ENCODE measurements around the gene KDM3A. TPM values are rescaled to one million over a fixed set of nuclear protein-coding genes. Genes with fewer than 3 reads are reported as not detected.

The KDM3A gene
- total RNA-seq, 8 experiments from 2014 or later = 25.0 to 132 (median 57.8) TPM

GRCh38 chr2:86470890-86471289 is 29.7 kb downstream of the KDM3A start:
- no peak overlapping the region for H3K4me3 ChIP-seq
- WGBS, 10 experiments = 83 to 100% (median 100%) methylated on average over 1 of the region's 1 CpG; no CpG with 5 or more reads in 6 of the 10 experiments
- in situ Hi-C loops (cut with MboI; ENCODE audit: low pct_unique_long_range_greater_than_20kb in 2 of 9, low sequenced_read_pairs in 9 of 9, unreplicated experiment in 9 of 9) = no loop called here
- ATAC-seq (replicated peaks in 6 of 8) = no peak
- H3K27ac ChIP-seq = no peak overlapping the region
- no peaks in the 10 kb centered on the region for H3K4me1 ChIP-seq (replicated peaks in 1 of 2)

- Histone ChIP-seq H3K4me1 (replicated peaks in 1 of 2) (no peaks in the 10 kb centered on the region), H3K4me3 (no peak overlapping the region), H3K27ac (no peak overlapping the region)
- ATAC-seq (replicated peaks in 6 of 8) = peak in 3 of 8 experiments; percentile 65 to 96 (median 75)
- 3 to 100% (median 89%) methylated on average over 1 to 6 of the region's 6 CpGs for WGBS, 10 experiments
- in situ Hi-C loops (cut with MboI; ENCODE audit: low pct_unique_long_range_greater_than_20kb in 2 of 9, low sequenced_read_pairs in 9 of 9, unreplicated experiment in 9 of 9) = no loop called here
Observed at GRCh38 chr2:86471637-86472036, 30.5 kb downstream of the KDM3A start.

- H3K4me1 ChIP-seq (replicated peaks in 1 of 2) = no peaks in the 10 kb centered on the region
- ATAC-seq (replicated peaks in 6 of 8) = no peak
- no peak overlapping the region for H3K4me3 ChIP-seq
- no peak overlapping the region for H3K27ac ChIP-seq
- in situ Hi-C loops (cut with MboI; ENCODE audit: low pct_unique_long_range_greater_than_20kb in 2 of 9, low sequenced_read_pairs in 9 of 9, unreplicated experiment in 9 of 9) = no loop called here
Observed at GRCh38 chr2:86476092-86476491, 34.9 kb downstream of the KDM3A start.

GRCh38 chr2:86476918-86477317 is 35.7 kb downstream of the KDM3A start:
- no peaks in the 10 kb centered on the region for H3K4me1 ChIP-seq (replicated peaks in 1 of 2)
- 66 to 100% (median 86%) methylated on average over 1 to 3 of the region's 3 CpGs; no CpG with 5 or more reads in 3 of the 10 experiments for WGBS, 10 experiments
- in situ Hi-C loops (cut with MboI; ENCODE audit: low pct_unique_long_range_greater_than_20kb in 2 of 9, low sequenced_read_pairs in 9 of 9, unreplicated experiment in 9 of 9) = no loop called here
- no peak for ATAC-seq (replicated peaks in 6 of 8)
- no peak overlapping the region for H3K27ac ChIP-seq
- H3K4me3 ChIP-seq = no peak overlapping the region

GRCh38 chr2:86477349-86477748 is 36.2 kb downstream of the KDM3A start:
- ATAC-seq (replicated peaks in 6 of 8) = peak in 1 of 8 experiments; percentile 32
- in situ Hi-C loops (cut with MboI; ENCODE audit: low pct_unique_long_range_greater_than_20kb in 2 of 9, low sequenced_read_pairs in 9 of 9, unreplicated experiment in 9 of 9) = no loop called here
- no peak overlapping the region for H3K27ac ChIP-seq
- no peaks in the 10 kb centered on the region for H3K4me1 ChIP-seq (replicated peaks in 1 of 2)
- no peak overlapping the region for H3K4me3 ChIP-seq

GRCh38 chr2:86480105-86480504 is 38.9 kb downstream of the KDM3A start:
- Histone ChIP-seq H3K27ac (no peak overlapping the region), H3K4me1 (replicated peaks in 1 of 2) (no peaks in the 10 kb centered on the region), H3K4me3 (no peak overlapping the region)
- peak in 2 of 8 experiments; percentile 16 to 23 for ATAC-seq (replicated peaks in 6 of 8)
- in situ Hi-C loops (cut with MboI; ENCODE audit: low pct_unique_long_range_greater_than_20kb in 2 of 9, low sequenced_read_pairs in 9 of 9, unreplicated experiment in 9 of 9) = no loop called here
- 10 to 80% (median 62%) methylated on average over 1 to 7 of the region's 7 CpGs; no CpG with 5 or more reads in 2 of the 10 experiments for WGBS, 10 experiments

- H3K27ac ChIP-seq = no peak overlapping the region
- no peak overlapping the region for H3K4me3 ChIP-seq
- no peak for ATAC-seq (replicated peaks in 6 of 8)
- 79 to 100% (median 94%) methylated on average over 1 to 3 of the region's 3 CpGs; no CpG with 5 or more reads in 1 of the 10 experiments for WGBS, 10 experiments
- in situ Hi-C loops (cut with MboI; ENCODE audit: low pct_unique_long_range_greater_than_20kb in 2 of 9, low sequenced_read_pairs in 9 of 9, unreplicated experiment in 9 of 9) = no loop called here
- H3K4me1 ChIP-seq (replicated peaks in 1 of 2) = no peaks in the 10 kb centered on the region
Observed at GRCh38 chr2:86482034-86482433, 40.9 kb downstream of the KDM3A start.

- no peak for ATAC-seq (replicated peaks in 6 of 8)
- Histone ChIP-seq H3K4me1 (replicated peaks in 1 of 2) (no peaks in the 10 kb centered on the region), H3K4me3 (no peak overlapping the region), H3K27ac (no peak overlapping the region)
- 90 to 100% (median 100%) methylated on average over 1 to 2 of the region's 3 CpGs; no CpG with 5 or more reads in 4 of the 10 experiments for WGBS, 10 experiments
- in situ Hi-C loops (cut with MboI; ENCODE audit: low pct_unique_long_range_greater_than_20kb in 2 of 9, low sequenced_read_pairs in 9 of 9, unreplicated experiment in 9 of 9) = no loop called here
Observed at GRCh38 chr2:86484385-86484784, 43.2 kb downstream of the KDM3A start.

GRCh38 chr2:86485103-86485502 is 43.9 kb downstream of the KDM3A start:
- H3K4me1 ChIP-seq (replicated peaks in 1 of 2) = no peaks in the 10 kb centered on the region
- H3K27ac ChIP-seq = no peak overlapping the region
- ATAC-seq (replicated peaks in 6 of 8) = peak in 1 of 8 experiments; percentile 6

GRCh38 chr2:86485802-86486201 is 44.6 kb downstream of the KDM3A start:
- WGBS, 10 experiments = 0 to 96% (median 67%) methylated on average over 1 to 3 of the region's 3 CpGs; no CpG with 5 or more reads in 2 of the 10 experiments
- in situ Hi-C loops (cut with MboI; ENCODE audit: low pct_unique_long_range_greater_than_20kb in 2 of 9, low sequenced_read_pairs in 9 of 9, unreplicated experiment in 9 of 9) = no loop called here
- Histone ChIP-seq H3K27ac (no peak overlapping the region), H3K4me1 (replicated peaks in 1 of 2) (no peaks in the 10 kb centered on the region), H3K4me3 (no peak overlapping the region)
- peak in 3 of 8 experiments; percentile 64 to 78 (median 77) for ATAC-seq (replicated peaks in 6 of 8)

More at GRCh38 chr2:86485103-86485502, 43.9 kb downstream of the KDM3A start:
- in situ Hi-C loops (cut with MboI; ENCODE audit: low pct_unique_long_range_greater_than_20kb in 2 of 9, low sequenced_read_pairs in 9 of 9, unreplicated experiment in 9 of 9) = no loop called here
- no peak overlapping the region for H3K4me3 ChIP-seq

- no peak for ATAC-seq (replicated peaks in 6 of 8)
- Histone ChIP-seq H3K4me1 (replicated peaks in 1 of 2) (no peaks in the 10 kb centered on the region), H3K27ac (no peak overlapping the region), H3K4me3 (no peak overlapping the region)
- in situ Hi-C loops (cut with MboI; ENCODE audit: low pct_unique_long_range_greater_than_20kb in 2 of 9, low sequenced_read_pairs in 9 of 9, unreplicated experiment in 9 of 9) = no loop called here
- WGBS, 10 experiments = 83 to 100% (median 100%) methylated on average over 1 to 2 of the region's 2 CpGs; no CpG with 5 or more reads in 3 of the 10 experiments
Observed at GRCh38 chr2:86487062-86487461, 45.9 kb downstream of the KDM3A start.

- ATAC-seq (replicated peaks in 6 of 8) = no peak
- in situ Hi-C loops (cut with MboI; ENCODE audit: low pct_unique_long_range_greater_than_20kb in 2 of 9, low sequenced_read_pairs in 9 of 9, unreplicated experiment in 9 of 9) = no loop called here
- WGBS, 10 experiments = 53 to 100% (median 94%) methylated on average over 2 to 6 of the region's 7 CpGs; no CpG with 5 or more reads in 1 of the 10 experiments
- Histone ChIP-seq H3K4me1 (replicated peaks in 1 of 2) (no peaks in the 10 kb centered on the region), H3K27ac (no peak overlapping the region), H3K4me3 (no peak overlapping the region)
Observed at GRCh38 chr2:86488561-86489250, 47.5 kb downstream of the KDM3A start.

GRCh38 chr2:86489542-86489941 is 48.4 kb downstream of the KDM3A start:
- Histone ChIP-seq H3K4me3 (no peak overlapping the region), H3K4me1 (replicated peaks in 1 of 2) (no peaks in the 10 kb centered on the region), H3K27ac (no peak overlapping the region)
- ATAC-seq (replicated peaks in 6 of 8) = no peak
- in situ Hi-C loops (cut with MboI; ENCODE audit: low pct_unique_long_range_greater_than_20kb in 2 of 9, low sequenced_read_pairs in 9 of 9, unreplicated experiment in 9 of 9) = no loop called here
- WGBS, 10 experiments = 85 to 100% (median 98%) methylated on average over 1 to 3 of the region's 3 CpGs; no CpG with 5 or more reads in 2 of the 10 experiments

- in situ Hi-C loops (cut with MboI; ENCODE audit: low pct_unique_long_range_greater_than_20kb in 2 of 9, low sequenced_read_pairs in 9 of 9, unreplicated experiment in 9 of 9) = no loop called here
- no peak overlapping the region for H3K4me3 ChIP-seq
- no peak for ATAC-seq (replicated peaks in 6 of 8)
- 89 to 100% (median 99%) methylated on average over 2 to 4 of the region's 4 CpGs for WGBS, 10 experiments
- H3K27ac ChIP-seq = no peak overlapping the region
- no peaks in the 10 kb centered on the region for H3K4me1 ChIP-seq (replicated peaks in 1 of 2)
Observed at GRCh38 chr2:86490245-86490644, 49.1 kb downstream of the KDM3A start.
